Raji (cell line): ENCODE results near the gene TSPAN17.

ENCODE experiments used
- POLR2A ChIP-seq: IDR thresholded peaks from 2 replicates; pipeline ENCODE4 v1.6.1; 2011; ENCODE audit warnings: low read depth, low read length, control low read depth; ENCODE audit not compliant: insufficient read depth

Gene TSPAN17

DNA sequence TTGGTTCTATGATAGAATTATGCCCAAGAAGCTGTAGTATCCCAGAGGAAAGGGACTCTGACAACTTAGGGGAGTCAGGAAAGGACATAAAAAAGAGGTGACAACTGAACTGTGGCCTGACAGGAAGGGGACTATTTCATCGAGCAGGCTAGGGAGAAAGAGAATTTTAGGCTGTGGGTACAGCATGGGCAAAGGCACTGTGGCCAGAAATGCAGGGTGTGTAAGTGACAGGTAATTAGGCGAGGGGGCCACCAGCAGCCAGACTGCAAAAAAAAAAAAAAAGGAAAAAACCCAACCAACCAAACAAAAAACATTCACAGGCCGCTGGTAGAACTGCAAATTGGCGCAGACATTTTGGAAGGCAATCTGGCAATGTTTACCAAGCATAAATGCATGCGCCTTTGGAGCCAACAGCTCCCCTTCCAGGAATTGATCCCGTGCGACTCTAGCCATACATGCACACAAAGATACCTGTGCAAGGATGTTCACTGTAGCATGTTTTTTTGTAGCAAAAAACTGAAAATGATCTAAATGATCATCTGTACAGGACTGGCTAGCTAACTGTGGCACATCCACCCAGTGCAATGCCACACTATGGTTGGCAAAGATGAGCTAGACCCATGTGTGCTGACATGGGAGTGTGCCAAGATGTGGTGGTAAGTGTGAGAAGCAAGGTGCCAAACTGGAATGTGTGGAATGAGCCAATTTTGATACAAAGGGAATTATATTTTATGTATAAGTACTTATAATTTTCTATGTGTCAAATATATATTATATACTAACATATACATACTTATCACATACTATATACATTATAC lies 15.7 kb upstream of the TSPAN17 start:
- TF ChIP-seq POLR2A: no peak

DNA sequence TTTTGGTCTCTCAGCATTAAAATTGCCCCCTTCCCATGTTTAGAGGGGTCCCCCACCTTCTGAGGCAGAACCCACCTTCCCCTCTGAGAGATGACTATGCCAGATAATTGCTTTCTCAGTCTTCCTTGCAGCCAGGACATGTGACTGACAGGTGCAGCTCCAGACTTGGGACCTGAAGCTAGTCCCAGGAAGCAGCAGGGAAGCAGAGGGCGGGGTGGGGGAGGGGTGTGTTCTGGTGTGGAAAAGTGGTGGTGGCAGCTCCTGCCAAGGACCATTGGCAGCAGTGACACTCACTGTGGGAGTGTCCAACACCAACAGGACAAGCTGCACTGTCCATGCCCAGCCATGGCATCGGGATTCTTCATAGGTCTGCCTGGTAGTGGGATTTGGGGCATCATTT lies 14.5 kb upstream of the TSPAN17 start:
- TF ChIP-seq POLR2A: no peak

DNA sequence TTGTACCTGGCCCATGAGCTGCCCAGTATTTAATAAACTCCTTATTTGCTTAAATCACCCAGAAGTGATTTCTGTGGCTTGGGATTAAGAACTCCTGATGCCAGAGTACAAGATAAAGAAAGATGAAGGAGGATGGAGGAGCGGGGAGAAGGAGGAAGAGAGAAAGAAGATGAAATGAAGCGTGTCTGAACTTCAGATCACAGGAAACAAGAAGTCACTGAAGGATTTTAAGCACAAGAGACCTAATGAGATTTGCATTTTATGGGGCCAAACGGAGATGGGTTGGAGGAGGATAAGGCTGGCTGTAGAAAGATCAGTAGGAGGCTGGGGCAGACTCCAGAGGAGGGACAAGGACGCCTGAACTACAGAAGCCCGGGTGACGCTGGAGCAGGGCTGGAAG lies 13.7 kb upstream of the TSPAN17 start:
- TF ChIP-seq POLR2A: no peak

DNA sequence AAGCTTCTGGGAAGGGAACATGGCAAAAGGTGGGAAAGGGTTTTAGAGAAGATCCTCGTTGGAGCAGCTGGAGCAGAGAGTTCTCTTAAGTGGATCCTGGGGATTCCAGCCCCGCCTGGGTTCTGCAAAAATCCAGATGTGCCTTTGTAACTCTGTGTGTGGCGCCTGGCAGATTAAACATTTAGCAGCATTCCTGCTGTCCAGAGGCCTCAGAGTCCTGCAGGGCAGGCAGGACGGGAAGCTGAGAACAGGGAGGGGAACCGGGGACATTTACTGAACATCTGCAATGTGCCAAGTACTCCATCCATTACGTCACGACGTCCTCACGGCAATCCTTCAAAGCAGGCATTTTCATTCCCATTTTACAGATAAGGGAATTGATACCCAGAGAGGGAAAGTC lies 10.9 kb upstream of the TSPAN17 start:
- no peak for TF ChIP-seq POLR2A

DNA sequence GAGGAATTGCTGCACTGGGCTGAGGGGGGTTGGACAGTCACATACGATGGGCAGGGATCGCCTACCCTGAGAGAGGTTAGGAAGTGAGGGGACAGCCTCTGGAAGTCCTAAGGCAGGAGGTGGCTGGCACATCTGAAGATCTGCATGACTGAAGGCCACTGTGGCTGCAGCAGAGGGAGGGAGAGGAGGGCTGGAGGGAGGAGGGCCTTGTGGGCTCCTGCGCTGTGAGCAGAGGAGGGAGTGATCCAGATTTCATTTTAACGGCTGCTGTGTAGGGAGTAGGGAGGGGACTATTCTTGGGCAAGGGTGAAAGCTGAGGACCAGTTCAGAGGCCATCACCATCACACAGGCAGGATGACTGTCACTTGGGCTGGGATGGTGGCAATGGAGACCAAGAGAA lies 9.7 kb upstream of the TSPAN17 start:
- TF ChIP-seq POLR2A: no peak

DNA sequence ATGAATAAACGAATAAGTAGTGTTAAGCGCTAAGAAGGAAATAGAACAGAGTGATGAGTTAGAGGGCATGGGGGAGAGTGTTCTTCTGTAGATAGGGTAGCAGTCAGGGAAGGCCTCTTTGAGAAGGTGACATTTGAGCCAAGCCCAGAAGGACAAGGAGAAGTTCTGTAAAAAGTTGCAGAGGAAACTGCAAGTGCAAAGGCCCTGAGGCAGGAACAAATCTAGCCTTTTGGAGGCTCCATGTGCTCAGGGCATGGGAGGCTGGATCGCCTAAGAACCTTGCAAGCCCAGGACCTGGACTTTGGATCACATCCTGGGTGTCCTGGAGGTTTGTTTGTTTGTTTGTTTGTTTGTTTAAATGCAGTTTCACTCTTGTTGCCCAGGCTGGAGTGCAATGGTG lies 8.8 kb upstream of the TSPAN17 start:
- no peak for TF ChIP-seq POLR2A

DNA sequence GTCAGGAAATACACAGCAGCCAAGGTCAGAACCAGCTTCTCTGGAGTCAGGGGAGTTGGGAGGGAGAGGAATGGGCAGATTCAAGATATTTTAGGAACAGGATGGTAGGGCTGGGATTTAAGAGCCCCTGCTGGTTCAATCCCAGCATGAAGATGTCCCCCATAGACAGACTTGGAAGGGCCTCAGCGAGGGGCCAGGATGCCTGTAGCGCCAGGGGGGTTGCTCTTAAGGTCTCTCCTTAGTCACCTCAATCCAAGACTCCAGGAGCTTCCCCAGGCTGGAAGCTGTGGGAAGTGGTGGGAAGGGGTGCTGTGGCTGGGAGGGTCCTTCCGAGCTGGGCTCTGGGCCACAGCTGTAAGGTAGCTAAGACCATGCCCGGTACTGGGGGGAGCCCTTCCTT lies 8.1 kb upstream of the TSPAN17 start:
- no peak for TF ChIP-seq POLR2A

DNA sequence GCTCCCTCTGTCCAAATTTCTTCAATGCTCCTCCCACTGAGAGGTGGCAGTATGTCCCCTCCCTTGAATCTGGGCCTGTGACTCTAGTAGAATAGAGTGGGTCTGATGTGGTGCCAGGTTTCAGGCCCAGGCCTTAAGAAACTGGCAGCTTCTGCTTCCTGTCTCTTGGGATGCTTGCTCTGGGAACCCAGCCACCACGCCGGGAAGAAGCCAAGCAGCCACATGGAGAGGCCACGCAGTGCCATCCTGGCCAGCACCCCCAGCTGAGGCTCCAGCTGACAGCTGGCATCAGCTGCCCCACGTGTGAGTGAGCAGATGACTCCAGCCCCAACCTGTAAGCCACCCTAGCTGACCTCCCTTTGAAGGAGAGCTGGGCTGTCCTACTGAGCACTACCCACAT lies 7.3 kb upstream of the TSPAN17 start:
- TF ChIP-seq POLR2A: no peak

DNA sequence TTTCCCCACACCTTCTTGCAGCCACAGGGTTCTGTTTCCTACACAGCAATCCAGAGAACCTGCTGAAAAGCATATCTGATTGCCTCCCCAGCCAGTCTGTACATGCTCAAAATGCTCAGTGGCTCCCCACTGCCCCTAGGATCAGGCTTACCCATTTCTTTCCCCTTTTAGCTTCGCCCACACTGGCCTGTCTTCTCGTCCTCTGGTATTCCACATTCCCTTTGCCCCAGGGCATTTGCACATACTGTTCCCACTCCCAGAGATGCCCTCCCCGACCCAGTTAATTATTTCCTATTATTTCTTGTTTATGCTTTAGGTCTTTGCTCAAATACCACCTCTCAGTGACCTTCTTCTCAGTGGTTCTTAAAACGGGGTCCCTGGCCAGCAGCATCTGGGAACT lies 6.7 kb upstream of the TSPAN17 start:
- no peak for TF ChIP-seq POLR2A

DNA sequence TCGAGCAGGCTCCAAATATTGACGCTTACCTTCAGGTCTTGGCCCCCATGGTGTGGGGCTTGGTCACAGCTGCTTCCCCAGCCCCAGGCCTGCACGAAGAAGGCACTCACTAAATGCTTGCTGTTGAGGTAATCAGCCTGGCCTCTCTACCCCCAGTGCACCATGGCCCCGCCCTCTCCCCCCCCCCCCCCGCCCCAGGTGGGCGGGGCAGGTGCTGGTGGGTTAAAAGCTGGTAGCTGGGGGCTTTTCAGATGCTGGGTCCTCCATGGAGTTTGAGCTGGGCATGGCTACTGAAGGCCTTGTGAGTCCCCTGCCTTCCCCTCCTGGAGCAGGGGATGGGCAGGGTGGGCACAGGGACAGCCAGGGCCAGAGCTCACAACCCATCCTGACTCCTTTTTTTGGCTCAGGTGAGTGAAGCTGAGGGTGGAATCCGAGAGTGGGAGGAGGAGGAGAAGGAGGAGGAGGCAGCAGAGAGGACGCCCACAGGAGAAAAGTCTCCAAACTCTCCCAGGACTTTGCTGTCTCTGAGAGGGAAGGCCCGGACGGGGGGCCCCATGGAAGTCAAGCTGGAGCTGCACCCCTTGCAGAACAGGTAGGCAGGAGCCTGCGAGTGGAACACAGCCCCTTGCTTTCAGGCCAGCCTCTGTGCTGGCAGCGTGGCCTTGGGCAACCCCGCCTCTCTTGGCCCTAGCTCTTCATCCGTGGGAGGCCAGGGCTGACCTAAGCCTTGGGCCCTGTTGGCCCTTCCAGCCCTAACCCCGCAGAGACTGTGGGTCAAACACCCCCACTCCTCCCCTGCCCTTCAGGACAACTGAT lies 4.4 kb upstream of the TSPAN17 start:
- no peak for TF ChIP-seq POLR2A

DNA sequence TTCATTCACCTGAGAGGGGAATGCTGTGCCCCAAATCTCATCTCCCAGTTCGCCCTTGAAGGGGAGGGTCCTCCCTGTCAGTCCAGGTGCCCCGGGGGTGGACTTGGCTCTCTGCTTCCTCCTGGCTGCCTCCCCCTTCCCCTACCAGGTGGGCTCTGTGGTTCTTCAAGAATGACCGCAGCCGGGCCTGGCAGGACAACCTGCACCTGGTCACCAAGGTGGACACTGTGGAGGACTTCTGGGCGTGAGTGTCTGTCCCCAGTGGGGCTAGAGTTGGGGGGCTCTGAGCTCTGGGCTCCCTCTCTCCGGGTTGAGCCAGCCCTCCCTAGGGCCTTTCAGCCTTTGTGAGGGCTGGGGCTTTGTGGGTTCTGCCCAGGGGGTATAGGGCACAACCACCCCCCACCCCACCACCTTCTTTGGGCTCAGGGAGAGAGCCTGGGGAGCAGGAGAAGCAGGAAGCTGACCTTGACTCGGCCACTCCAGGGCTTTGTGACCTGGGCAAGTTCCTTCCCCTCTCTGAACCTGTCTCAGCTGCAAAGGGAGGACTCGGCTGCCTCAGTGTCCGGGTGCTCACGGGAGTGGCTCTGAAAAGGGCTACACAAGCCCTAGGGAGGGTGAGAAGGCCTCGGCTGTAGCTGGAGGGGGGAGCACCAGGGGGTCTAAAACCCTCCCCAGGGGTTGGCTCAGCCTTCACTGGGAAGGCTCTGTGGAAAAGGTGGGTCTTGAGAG lies 3.6 kb upstream of the TSPAN17 start:
- no peak for TF ChIP-seq POLR2A

DNA sequence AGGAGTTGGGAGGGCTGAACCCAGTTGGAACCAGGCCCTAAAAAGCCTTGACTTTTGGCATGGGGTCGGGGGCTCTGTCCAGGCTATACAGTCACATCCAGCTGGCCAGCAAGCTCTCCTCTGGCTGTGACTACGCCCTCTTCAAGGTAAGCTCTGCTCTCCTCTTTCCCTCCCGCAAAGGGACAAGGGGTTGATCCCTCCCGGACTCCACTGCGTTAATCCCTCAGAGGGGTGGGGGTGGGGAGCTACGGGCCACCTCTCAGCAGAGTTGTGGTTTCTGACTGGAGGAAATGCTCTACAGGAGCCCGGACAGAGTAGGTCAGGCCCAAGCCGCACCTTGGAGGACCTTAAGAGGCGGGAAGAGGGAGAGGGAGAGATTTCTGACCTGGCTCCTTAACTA lies 3.0 kb upstream of the TSPAN17 start:
- TF ChIP-seq POLR2A: no peak

DNA sequence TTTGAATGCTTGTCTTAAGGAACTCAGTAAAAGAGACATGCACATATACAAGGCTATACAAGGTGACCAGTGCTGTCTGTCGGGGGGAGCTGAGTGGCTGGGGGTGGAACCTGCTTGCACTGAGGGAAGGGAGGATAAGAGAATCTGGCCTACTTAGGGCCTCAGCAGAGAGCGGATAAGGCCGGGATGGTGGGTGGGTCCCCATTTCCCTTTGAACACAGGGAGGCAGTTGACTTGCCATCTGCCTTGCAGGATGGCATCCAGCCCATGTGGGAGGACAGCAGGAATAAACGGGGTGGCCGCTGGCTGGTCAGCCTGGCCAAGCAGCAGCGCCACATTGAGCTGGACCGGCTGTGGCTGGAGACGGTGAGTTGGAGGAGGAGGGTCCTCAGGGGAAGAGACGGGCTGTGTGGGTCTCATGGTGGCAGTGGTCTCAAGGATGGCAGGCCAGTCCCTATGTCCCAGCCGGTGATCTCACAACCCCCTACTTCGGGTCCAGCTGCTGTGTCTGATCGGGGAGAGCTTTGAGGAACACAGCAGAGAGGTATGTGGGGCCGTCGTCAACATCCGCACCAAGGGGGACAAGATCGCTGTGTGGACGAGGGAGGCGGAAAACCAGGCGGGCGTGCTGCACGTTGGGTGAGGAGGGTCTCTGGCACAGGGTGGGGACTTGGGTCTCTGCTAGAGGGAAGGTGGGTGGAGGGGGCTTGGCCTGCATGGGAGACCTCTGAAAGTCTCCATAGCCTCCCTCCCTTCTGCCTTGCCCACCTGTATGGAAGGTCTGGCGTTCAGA lies 2.2 kb upstream of the TSPAN17 start:
- no peak for TF ChIP-seq POLR2A

DNA sequence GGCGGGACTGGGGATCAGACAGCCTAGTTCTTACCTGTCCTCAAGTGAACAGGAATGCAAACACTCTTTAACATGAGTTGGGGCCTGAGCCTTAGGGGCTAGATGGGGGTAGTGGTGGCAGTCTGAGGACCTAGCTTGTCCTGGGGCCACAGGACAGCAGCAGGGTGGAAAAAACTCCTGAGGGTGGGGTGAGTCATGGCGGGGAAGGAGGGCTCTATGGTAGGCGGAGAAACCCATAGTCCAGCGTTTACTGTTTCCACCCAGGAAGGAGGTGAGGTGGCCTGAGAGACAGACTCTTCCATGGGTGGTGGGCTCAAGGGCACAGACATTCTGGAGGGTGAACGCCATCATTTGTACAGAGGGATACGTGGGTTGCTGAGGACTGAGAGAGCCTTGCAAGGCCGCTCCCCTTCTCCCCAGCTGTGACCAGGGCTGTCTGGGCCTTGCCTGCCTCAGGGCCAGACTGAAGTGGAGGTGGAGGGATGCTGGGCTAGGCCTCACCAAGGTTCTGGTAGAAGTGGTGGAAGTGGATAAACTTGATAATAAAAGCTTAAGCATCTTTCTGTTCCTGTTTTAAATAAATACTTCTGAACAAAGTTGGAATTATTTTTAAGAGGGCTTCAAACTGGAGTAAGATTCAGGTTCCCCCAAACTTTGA lies 1.1 kb upstream of the TSPAN17 start:
- no peak for TF ChIP-seq POLR2A

DNA sequence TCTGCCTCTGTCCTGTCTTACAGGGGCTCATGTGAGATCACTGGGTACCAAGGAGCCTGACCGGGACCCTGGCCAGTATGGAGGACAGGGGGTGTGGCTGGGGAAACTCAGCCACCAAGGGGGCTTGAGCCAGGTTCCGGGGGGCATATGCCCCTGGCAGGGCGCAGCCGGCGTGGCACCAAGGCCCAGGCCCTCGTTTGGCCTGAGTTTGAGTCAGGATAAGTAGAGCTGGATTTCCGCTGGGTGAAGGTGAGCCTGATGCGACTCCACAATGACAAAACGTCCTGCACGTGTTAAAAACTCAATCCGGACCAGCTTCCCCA lies 616 bp upstream of the TSPAN17 start:
- TF ChIP-seq POLR2A: no peak
